Fibroblast of skin of scalp (primary cell): ENCODE measurements around the gene SHC1. TPM values are rescaled to one million over a fixed set of nuclear protein-coding genes. Genes with fewer than 3 reads are reported as not detected.

Experiments
- DNase-seq: peaks from one replicate; pipeline ENCODE4 v3.0.0-alpha.2; 2013
- polyA plus RNA-seq, 2 experiments: library from polyadenylated mRNA; unstranded; fragments of 120-200 nt; gene quantifications; one replicate each; pipeline ENCODE4 v1.2.1, GENCODE V29; 2013; ENCODE audit not compliant: insufficient read length in 2 of 2

Gene SHC1
- 303 TPM for polyA plus RNA-seq (2013, experiment 1 of 2; ENCODE audit: insufficient read length)
- polyA plus RNA-seq (2013, experiment 2 of 2; ENCODE audit: insufficient read length), result 262 TPM

- peak; percentile 97 for DNase-seq
Measured at GRCh38 chr1:154970631-154971340, at the start of gene SHC1. Gene SHC1 (minus strand): TSS chr1:154970747. CDS start chr1:154970526, 221 bp downstream.

DNA sequence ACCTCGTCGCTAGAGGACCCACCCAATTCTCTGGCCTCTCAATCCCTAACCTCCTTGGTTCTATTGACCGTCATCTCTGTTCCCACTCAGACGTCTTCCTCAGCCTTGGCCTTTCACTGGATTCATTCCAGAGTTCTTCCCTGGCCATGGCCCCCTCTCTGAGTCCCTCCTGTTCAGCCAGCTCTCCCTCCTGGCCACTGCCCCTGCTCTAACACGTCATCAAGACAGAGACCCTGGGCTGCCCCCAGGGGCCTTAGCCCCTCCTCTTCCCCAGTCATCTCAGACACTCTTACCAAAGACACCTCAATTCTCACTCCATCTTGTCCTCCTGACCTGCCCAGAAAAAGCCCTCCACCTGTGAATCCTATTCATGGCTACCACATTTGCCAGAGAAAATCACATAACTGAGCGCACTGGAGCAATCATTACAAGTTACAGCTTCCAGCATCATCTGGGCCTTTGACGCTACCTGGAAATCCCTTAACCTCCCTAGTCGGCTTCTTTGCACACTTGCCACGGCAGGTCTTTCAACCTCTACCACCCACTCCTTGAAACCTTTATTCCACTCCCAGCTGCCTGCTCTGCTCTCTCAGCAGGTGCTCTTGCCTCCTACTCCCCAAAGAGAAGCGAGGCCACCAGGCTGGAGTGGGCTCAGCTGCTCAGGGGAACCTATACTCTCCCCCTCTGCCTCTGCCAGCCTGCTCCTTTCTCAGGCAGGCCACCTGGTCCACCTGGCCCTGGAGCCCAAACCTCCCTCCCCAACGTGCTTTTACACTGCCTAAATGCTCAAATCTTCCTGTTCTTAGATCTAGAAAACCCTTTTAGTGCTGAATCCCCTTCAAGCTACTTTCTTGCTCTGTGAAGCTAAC, 49.1 kb upstream of the SHC1 start:
- no peak for DNase-seq

- no peak for DNase-seq
Measured at GRCh38 chr1:155018617-155019348, 48.2 kb upstream of the SHC1 start.

DNA sequence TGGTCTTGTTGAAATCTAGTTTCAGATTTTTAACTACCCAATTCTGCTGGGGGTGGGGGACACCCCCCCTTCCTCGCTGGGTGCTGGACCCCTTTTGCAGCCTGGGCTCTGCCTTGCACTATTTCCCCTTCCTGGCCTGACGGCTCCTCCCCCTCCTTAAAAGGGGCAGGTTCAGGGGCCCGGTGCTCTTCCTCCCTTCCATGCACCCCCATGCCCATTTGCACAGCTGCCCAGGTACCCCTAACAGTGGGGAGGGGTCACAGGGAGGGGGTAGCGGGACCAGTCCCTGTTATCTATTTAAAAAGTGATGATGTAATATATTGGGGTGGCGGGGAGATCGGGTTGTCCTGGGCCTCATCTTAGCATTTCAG, 47.4 kb upstream of the SHC1 start:
- no peak for DNase-seq

DNA sequence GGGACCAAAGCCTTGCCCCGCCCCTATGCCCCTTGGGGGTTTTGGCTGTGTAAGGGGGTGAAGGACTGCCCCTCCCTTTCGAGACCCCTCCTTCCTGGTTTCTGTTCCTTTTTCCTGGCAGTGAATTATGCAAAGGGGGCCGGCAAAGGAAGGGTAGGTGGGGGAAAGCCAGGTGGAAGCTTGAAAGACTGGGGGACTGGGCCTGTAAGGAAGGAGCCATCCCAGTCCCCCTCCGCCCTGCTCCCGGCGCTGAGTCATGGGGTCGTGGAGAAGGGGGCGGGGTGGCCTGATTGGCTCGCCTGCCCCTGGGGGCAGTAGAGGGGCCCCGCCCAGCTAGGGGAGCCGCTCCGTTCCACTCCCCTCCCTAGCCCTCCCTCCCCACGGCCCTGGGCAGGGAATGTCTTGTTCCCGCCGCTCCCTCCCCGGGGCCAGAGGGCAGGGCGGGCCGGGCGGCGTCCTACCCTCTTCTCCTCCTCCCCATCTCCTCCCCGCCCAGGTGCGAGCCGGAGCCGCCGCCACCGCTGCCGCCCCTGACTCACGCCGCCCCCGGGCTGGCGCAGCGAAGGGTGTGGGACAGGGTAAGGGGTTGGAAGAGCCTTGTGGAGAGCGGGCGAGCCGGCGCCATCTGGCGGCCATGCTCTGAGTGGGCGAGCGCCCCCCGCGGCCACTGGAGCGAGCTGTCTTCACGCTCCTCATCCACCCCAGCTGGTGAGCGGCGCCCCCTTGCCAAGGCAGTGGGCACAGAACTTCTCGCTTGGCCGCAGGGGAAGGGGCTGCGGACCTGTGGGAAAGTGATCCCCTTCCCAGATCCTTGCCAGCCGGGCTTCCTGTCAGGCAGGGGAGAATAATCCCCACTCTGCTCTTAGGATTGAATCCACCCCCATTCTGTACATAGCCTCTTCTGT, 46.7 kb upstream of the SHC1 start:
- peak; percentile 87 for DNase-seq

GRCh38 chr1:155016231-155016831, 45.8 kb upstream of the SHC1 start:
- DNase-seq, result no peak

GRCh38 chr1:155015527-155016230, 45.1 kb upstream of the SHC1 start:
- no peak for DNase-seq

DNA sequence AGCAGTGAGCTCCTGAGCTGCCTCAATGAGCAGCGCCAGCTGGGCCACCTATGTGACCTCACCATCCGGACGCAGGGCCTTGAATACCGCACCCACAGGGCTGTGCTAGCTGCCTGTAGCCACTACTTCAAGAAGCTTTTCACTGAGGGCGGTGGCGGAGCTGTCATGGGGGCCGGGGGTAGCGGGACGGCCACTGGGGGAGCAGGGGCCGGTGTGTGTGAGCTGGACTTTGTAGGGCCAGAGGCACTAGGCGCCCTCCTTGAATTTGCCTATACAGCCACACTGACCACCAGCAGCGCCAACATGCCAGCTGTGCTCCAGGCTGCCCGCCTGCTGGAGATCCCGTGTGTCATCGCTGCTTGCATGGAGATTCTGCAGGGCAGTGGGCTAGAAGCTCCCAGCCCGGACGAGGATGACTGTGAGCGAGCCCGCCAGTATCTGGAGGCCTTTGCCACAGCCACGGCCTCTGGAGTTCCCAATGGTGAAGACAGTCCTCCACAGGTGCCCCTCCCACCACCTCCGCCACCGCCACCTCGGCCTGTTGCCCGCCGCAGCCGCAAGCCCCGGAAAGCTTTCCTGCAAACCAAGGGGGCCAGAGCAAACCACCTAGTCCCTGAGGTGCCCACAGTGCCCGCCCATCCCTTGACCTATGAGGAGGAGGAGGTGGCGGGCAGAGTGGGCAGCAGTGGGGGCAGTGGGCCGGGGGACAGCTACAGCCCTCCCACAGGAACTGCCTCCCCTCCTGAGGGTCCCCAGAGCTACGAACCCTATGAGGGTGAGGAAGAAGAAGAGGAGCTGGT, 44.4 kb upstream of the SHC1 start:
- no peak for DNase-seq

DNA sequence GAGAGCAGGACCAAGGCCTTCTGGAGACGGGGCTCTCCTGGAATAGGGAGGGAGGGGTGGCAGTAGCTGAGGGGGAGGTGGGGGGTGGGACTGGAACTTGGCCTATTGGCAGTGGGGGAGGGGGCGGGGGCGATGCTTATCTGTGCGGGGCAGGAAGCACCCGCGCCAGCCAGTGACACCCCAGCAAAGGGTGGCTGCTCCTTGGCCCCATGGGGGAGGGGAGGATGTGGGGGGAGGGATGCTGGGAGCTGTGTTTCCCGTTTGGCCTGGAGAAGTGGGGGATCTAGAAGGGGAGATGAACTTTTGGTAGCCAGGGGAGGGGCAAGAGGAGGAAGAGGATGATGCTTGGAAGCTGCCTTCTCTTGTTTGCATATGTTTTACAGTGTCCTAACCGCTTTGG, 43.1 kb upstream of the SHC1 start:
- DNase-seq, result no peak

- DNase-seq, result no peak
Measured at GRCh38 chr1:155012776-155013602, 42.4 kb upstream of the SHC1 start.

GRCh38 chr1:155012026-155012546, 41.5 kb upstream of the SHC1 start:
- DNase-seq, result peak; percentile 63

- no peak for DNase-seq
Measured at GRCh38 chr1:155011437-155012025, 41.0 kb upstream of the SHC1 start.

- no peak for DNase-seq
Measured at GRCh38 chr1:155011004-155011416, 40.5 kb upstream of the SHC1 start.

DNA sequence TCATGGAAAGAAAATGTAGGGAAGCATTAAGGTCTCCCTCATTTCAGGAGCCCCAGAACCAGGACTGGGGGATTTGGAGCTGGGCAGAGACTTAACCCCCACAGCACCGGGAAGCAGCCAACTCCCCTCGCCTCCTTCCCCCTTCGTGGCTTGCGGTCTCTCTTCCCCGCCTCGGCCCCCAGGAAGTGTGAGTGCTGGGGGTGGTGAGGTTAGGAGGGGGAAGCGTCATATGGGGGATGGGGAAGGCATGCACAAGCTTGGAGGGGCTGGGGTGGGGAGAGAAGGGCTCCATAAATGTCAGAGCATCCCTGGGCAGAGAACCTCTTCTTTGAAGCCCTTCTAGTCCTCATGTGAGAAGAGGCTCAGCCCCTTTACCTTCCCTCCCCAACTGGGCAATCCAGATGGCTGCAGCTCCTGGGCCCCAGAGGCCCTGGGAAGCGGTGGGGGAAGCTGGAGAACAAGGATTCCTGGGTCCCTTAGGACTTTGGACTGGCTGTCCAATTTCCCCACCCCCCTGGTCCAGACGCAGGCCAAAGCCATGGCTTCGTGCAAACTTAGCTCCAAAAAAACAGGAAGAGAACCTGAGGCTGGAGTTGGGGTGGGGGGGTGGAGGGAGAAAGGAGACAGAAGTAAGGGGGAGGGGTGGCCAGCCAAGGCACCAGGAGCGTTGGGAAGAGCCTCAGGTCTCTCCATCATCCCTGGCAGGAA, 39.8 kb upstream of the SHC1 start:
- no peak for DNase-seq

- DNase-seq, result no peak
Measured at GRCh38 chr1:155009742-155010141, 39.2 kb upstream of the SHC1 start.

GRCh38 chr1:155009221-155009711, 38.7 kb upstream of the SHC1 start:
- no peak for DNase-seq
